MCF 10A (cell line): Measurements from ENCODE around the gene KAZN. TPM values are rescaled to one million over a fixed set of nuclear protein-coding genes. Genes with fewer than 3 reads are reported as not detected.

ENCODE experiments used
- BruUV-seq: library from RNA; stranded (reverse); fragments of 400-500 nt; replicated peaks from 2 replicates; lab custom pipeline; 2021; lab: Mats Ljungman, UMichigan
- CTCF ChIA-PET: fragments of 300-600 bp; sonication (Branson Sonifier 250); formaldehyde crosslinking; extraction: SDS; loops from one replicate; lab custom pipeline; 2021; ENCODE audit warnings: antibody characterized with exemption, inconsistent platforms; lab: Yijun Ruan, JAX
- POLR2A ChIA-PET: fragments of 300-600, 350-650 bp; sonication (Branson Sonifier 250); formaldehyde crosslinking; extraction: SDS; loops from one replicate; lab custom pipeline; 2020; ENCODE audit warnings: antibody characterized with exemption, inconsistent platforms; lab: Yijun Ruan, JAX
- DNase-seq: peaks from one replicate; pipeline ENCODE4 v3.0.0-alpha.2; 2018; ENCODE audit not compliant: unreplicated experiment
- H3K27ac Mint-ChIP-seq: one replicate; pipeline ENCODE4 v1.8.0; 2022; ENCODE audit warnings: mild to moderate bottlenecking, low read depth, mixed read lengths; ENCODE audit not compliant: unreplicated experiment
- H3K27me3 Mint-ChIP-seq: one replicate; pipeline ENCODE4 v1.8.0; 2022; ENCODE audit warnings: mixed read lengths; ENCODE audit not compliant: insufficient read depth, unreplicated experiment
- H3K36me3 Mint-ChIP-seq: one replicate; pipeline ENCODE4 v1.8.0; 2022; ENCODE audit warnings: mild to moderate bottlenecking, moderate library complexity, mixed read lengths; ENCODE audit not compliant: insufficient read depth, unreplicated experiment
- H3K4me1 Mint-ChIP-seq: one replicate; pipeline ENCODE4 v1.8.0; 2022; ENCODE audit warnings: mixed read lengths; ENCODE audit not compliant: insufficient read depth, unreplicated experiment
- H3K4me3 Mint-ChIP-seq: one replicate; pipeline ENCODE4 v1.8.0; 2022; ENCODE audit warnings: mild to moderate bottlenecking, moderate library complexity, mixed read lengths; ENCODE audit not compliant: unreplicated experiment
- H3K9me3 Mint-ChIP-seq: one replicate; pipeline ENCODE4 v1.8.0; 2022; ENCODE audit warnings: mixed read lengths; ENCODE audit not compliant: unreplicated experiment
- CTCF ChIP-seq: fragments of 200-600 bp; IDR thresholded peaks from one replicate; pipeline ENCODE4 v1.8.0; 2022; ENCODE audit warnings: antibody characterized with exemption, mild to moderate bottlenecking; ENCODE audit not compliant: unreplicated experiment
- intact Hi-C: fragments of 100-400 bp; cut with micrococcal nuclease; formaldehyde crosslinking; loops from 2 replicates; pipeline ENCODE4 v1.14.1; 2022
- total RNA-seq: library from RNA; stranded (reverse); gene quantifications from 2 replicates; pipeline ENCODE4 v1.2.3, GENCODE V29; 2022

Gene KAZN
- total RNA-seq, 1 experiment from 2014 or later = 3.3 TPM

- H3K4me1 Mint-ChIP-seq = no peaks in the 10 kb centered on the region
- no TSS peak for BruUV-seq
- DNase-seq = no peak
- no peak for TF ChIP-seq CTCF
- no peaks in the 10 kb centered on the region for H3K36me3 Mint-ChIP-seq
- H3K9me3 Mint-ChIP-seq = no peaks in the 10 kb centered on the region
- H3K4me3 Mint-ChIP-seq = no peak overlapping the region
- H3K27me3 Mint-ChIP-seq = no peaks in the 10 kb centered on the region
- ChIA-PET CTCF (no interaction called here), POLR2A (no interaction called here)
- H3K27ac Mint-ChIP-seq = no peak overlapping the region
- intact Hi-C loops = loop anchor here (5.0 kb wide), 1 partner anchor 947 kb away; no protein-coding TSS in a partner anchor
These were observed 445.4 kb downstream of the KAZN start for GRCh38 chr1:15043934-15044333.

GRCh38 chr1:15045123-15045522, 446.6 kb downstream of the KAZN start:
- Mint-ChIP-seq H3K27me3 (no peaks in the 10 kb centered on the region), H3K36me3 (no peaks in the 10 kb centered on the region), H3K27ac (peak overlapping the region; percentile 31), H3K4me3 (no peak overlapping the region), H3K9me3 (no peaks in the 10 kb centered on the region), H3K4me1 (no peaks in the 10 kb centered on the region)
- POLR2A ChIA-PET = no interaction called here
- no peak for DNase-seq
- TF ChIP-seq CTCF = no peak
- CTCF ChIA-PET = interaction anchor here (0.6 to 2.4 kb wide), 3 partner anchors 22 to 66 kb away, joined by 3 to 9 read pairs (median 3); no protein-coding TSS in a partner anchor
- intact Hi-C loops = no loop called here
- no TSS peak for BruUV-seq

GRCh38 chr1:15046487-15047165, 448.1 kb downstream of the KAZN start:
- ChIA-PET CTCF (interaction anchor here (0.6 to 2.4 kb wide), 32 partner anchors 8 to 1620 kb away, joined by 3 to 17 read pairs (median 3); no protein-coding TSS in a partner anchor), POLR2A (no interaction called here)
- intact Hi-C loops = loop anchor here (1.0 to 2.0 kb wide), 4 partner anchors 440 to 1080 kb away; no protein-coding TSS in a partner anchor
- Mint-ChIP-seq H3K4me3 (no peak overlapping the region), H3K36me3 (no peaks in the 10 kb centered on the region), H3K4me1 (no peaks in the 10 kb centered on the region), H3K27me3 (no peaks in the 10 kb centered on the region), H3K27ac (no peak overlapping the region), H3K9me3 (no peaks in the 10 kb centered on the region)
- TF ChIP-seq CTCF = peak; percentile 95
- no TSS peak for BruUV-seq
- DNase-seq = peak; percentile 80

- POLR2A ChIA-PET = no interaction called here
- intact Hi-C loops = loop anchor here (2.0 kb wide), 2 partner anchors 440 to 932 kb away; no protein-coding TSS in a partner anchor
- DNase-seq = no peak
- H3K27ac Mint-ChIP-seq = no peak overlapping the region
- TF ChIP-seq CTCF = no peak
- H3K36me3 Mint-ChIP-seq = no peaks in the 10 kb centered on the region
- CTCF ChIA-PET = interaction anchor here (0.6 to 2.4 kb wide), 33 partner anchors 9 to 1620 kb away, joined by 3 to 17 read pairs (median 3); no protein-coding TSS in a partner anchor
- H3K27me3 Mint-ChIP-seq = no peaks in the 10 kb centered on the region
- H3K9me3 Mint-ChIP-seq = no peaks in the 10 kb centered on the region
- no peaks in the 10 kb centered on the region for H3K4me1 Mint-ChIP-seq
- no peak overlapping the region for H3K4me3 Mint-ChIP-seq
- no TSS peak for BruUV-seq
These were observed 448.8 kb downstream of the KAZN start for GRCh38 chr1:15047237-15047636.
